H1 (cell line): ENCODE results near the gene SLC39A13.

Experiments
- EGR1 ChIP-seq: IDR thresholded peaks from 2 replicates; pipeline ENCODE4 v1.6.1; 2011; ENCODE audit warnings: low read depth, low read length, borderline replicate concordance
- EZH2 ChIP-seq: fragments of 200-600 bp; sonication (generic); IDR thresholded peaks from 2 replicates; pipeline ENCODE4 v1.7.1; 2012; ENCODE audit warnings: low read depth, mild to moderate bottlenecking, moderate library complexity, low read length, inconsistent platforms; ENCODE audit not compliant: severe bottlenecking
- GTF2F1 ChIP-seq: IDR thresholded peaks from 2 replicates; pipeline ENCODE4 v1.6.1; 2012; ENCODE audit warnings: low read depth, low read length, improper control_type of control experiment, borderline replicate concordance
- KDM1A ChIP-seq: fragments of 200-600, 300-600 bp; sonication (generic); IDR thresholded peaks from 2 replicates; pipeline ENCODE4 v1.7.1; 2016; ENCODE audit warnings: mild to moderate bottlenecking, low read length, borderline replicate concordance
- TBP ChIP-seq: IDR thresholded peaks from 2 replicates; pipeline ENCODE4 v1.6.1; 2011; ENCODE audit warnings: low read depth, low read length, improper control_type of control experiment
- TF ChIP-seq, protein P1 (sequence below): IDR thresholded peaks from 2 replicates; pipeline ENCODE4 v1.6.1; 2011; ENCODE audit warnings: low read length, improper control_type of control experiment
- TF ChIP-seq, protein P2 (sequence below): IDR thresholded peaks from 2 replicates; pipeline ENCODE4 v1.6.1; 2012; ENCODE audit warnings: inconsistent platforms
- TF ChIP-seq, protein P3 (sequence below), 3 experiments: IDR thresholded peaks; 1 replicate in 2 of 3; 2 replicates in 1 of 3; pipeline versions ENCODE4 v1.5.1 to v1.6.1; 2011; ENCODE audit warnings: low read length in 3 of 3, mild to moderate bottlenecking in 3 of 3, inconsistent platforms in 2 of 3, low read depth in 1 of 3, moderate library complexity in 1 of 3; ENCODE audit not compliant: insufficient read depth in 1 of 3; ENCODE audit errors: control extremely low read depth in 1 of 3

DNA sequence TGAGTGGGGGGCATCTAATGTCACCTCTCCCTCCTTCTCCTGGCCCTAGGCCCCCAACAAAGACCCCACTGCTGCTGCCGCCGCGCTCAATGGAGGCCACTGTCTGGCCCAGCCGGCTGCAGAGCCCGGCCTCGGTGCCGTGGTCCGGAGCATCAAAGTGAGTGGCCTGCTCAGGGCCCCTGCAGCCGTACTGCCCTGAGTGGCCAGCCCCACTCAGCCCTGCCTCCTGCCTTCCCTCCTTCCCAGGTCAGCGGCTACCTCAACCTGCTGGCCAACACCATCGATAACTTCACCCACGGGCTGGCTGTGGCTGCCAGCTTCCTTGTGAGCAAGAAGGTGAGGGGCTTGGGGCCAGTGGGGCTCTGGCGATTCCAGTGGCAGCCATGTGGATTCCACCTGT, 5.0 kb downstream of the SLC39A13 start:
- TF ChIP-seq, protein P1, sequence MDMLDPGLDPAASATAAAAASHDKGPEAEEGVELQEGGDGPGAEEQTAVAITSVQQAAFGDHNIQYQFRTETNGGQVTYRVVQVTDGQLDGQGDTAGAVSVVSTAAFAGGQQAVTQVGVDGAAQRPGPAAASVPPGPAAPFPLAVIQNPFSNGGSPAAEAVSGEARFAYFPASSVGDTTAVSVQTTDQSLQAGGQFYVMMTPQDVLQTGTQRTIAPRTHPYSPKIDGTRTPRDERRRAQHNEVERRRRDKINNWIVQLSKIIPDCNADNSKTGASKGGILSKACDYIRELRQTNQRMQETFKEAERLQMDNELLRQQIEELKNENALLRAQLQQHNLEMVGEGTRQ, result no peak
- TF ChIP-seq, protein P2, sequence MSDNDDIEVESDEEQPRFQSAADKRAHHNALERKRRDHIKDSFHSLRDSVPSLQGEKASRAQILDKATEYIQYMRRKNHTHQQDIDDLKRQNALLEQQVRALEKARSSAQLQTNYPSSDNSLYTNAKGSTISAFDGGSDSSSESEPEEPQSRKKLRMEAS, result no peak
- TF ChIP-seq, protein P3, sequence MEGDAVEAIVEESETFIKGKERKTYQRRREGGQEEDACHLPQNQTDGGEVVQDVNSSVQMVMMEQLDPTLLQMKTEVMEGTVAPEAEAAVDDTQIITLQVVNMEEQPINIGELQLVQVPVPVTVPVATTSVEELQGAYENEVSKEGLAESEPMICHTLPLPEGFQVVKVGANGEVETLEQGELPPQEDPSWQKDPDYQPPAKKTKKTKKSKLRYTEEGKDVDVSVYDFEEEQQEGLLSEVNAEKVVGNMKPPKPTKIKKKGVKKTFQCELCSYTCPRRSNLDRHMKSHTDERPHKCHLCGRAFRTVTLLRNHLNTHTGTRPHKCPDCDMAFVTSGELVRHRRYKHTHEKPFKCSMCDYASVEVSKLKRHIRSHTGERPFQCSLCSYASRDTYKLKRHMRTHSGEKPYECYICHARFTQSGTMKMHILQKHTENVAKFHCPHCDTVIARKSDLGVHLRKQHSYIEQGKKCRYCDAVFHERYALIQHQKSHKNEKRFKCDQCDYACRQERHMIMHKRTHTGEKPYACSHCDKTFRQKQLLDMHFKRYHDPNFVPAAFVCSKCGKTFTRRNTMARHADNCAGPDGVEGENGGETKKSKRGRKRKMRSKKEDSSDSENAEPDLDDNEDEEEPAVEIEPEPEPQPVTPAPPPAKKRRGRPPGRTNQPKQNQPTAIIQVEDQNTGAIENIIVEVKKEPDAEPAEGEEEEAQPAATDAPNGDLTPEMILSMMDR (IDR thresholded peaks at IDR 0.05; ENCODE audit: control extremely low read depth in 1 of 3, insufficient read depth in 1 of 3, low read depth in 1 of 3, low read length in 3 of 3), result no peak
- TF ChIP-seq TBP (no peak), EZH2 (no peak), GTF2F1 (no peak), KDM1A (no peak), EGR1 (no peak)
